Measurements from ENCODE around the gene EHD1. TPM values are rescaled to one million over a fixed set of nuclear protein-coding genes. Genes with fewer than 3 reads are reported as not detected.

The EHD1 gene
- total RNA-seq, 4 donors from 2014 or later: 37.2 to 108 (median 46.4) TPM

GRCh38 chr11:64814712-64815187 is 63.7 kb downstream of the EHD1 start:
- TF ChIP-seq CTCF (IDR thresholded peaks at IDR 0.05; ENCODE audit: low read depth): no peak

GRCh38 chr11:64813826-64814225 is 64.6 kb downstream of the EHD1 start:
- no peak for TF ChIP-seq CTCF (IDR thresholded peaks at IDR 0.05; ENCODE audit: low read depth)

- no peak for TF ChIP-seq CTCF (IDR thresholded peaks at IDR 0.05; ENCODE audit: low read depth)
Observed at GRCh38 chr11:64810891-64811272, 67.5 kb downstream of the EHD1 start.

GRCh38 chr11:64810271-64810890 is 68.0 kb downstream of the EHD1 start, which contains the start of gene MEN1:
MEN1 (minus strand) TSS chr11:64810551; CDS start chr11:64810109, 442 bp downstream.
- no peak for TF ChIP-seq CTCF (IDR thresholded peaks at IDR 0.05; ENCODE audit: low read depth)

GRCh38 chr11:64809781-64810241 is 68.6 kb downstream of the EHD1 start:
- no peak for TF ChIP-seq CTCF (IDR thresholded peaks at IDR 0.05; ENCODE audit: low read depth)

GRCh38 chr11:64805481-64805880 is 72.9 kb downstream of the EHD1 start:
- no peak for TF ChIP-seq CTCF (IDR thresholded peaks at IDR 0.05; ENCODE audit: low read depth)

GRCh38 chr11:64804346-64805210 is 73.8 kb downstream of the EHD1 start:
- TF ChIP-seq CTCF (IDR thresholded peaks at IDR 0.05; ENCODE audit: low read depth): no peak
